Prostate gland (tissue), 2 donors: ENCODE results near the gene ECEL1. TPM values are rescaled to one million over a fixed set of nuclear protein-coding genes. Genes with fewer than 3 reads are reported as not detected.

Experiments used
- DNase-seq: peaks from one replicate; pipeline ENCODE4 v3.0.0-alpha.2; 2019; ENCODE audit warnings: low spot score
- H3K27ac ChIP-seq, 2 donors: fragments of 200-600 bp; sonication (generic); 2 replicates each; pipeline ENCODE4 v1.5.1; 2017 to 2019
- H3K27me3 ChIP-seq: fragments of 200-600 bp; sonication (generic); replicated peaks from 2 replicates; pipeline ENCODE4 v1.5.1; 2019; ENCODE audit not compliant: insufficient read depth
- H3K36me3 ChIP-seq, 2 donors: fragments of 200-600 bp; sonication (generic); 1 replicate in 1 of 2; 2 replicates in 1 of 2; pipeline versions ENCODE4 v1.5.1 to v1.8.1; 2017 to 2019
- H3K4me1 ChIP-seq: fragments of 200-600 bp; sonication (generic); replicated peaks from 2 replicates; pipeline ENCODE4 v1.5.1; 2019
- H3K4me3 ChIP-seq, 2 donors: fragments of 200-600 bp; sonication (generic); 2 replicates each; pipeline ENCODE4 v1.5.1; 2017 to 2019
- H3K9me3 ChIP-seq: fragments of 200-600 bp; sonication (generic); 2 replicates; pipeline ENCODE4 v1.5.1; 2017
- CTCF ChIP-seq, 4 experiments: fragments of 200-600 bp in 2 of 4; fragments of 450-650 bp in 2 of 4; sonication (generic) in 2 of 4; IDR thresholded peaks; 1 replicate in 3 of 4; 2 replicates in 1 of 4; pipeline ENCODE4 v1.5.1; 2016 to 2019; ENCODE audit warnings: antibody characterized with exemption in 4 of 4, mild to moderate bottlenecking in 2 of 4, moderate library complexity in 2 of 4
- POLR2A ChIP-seq: fragments of 450-650 bp; IDR thresholded peaks from one replicate; pipeline ENCODE4 v1.6.1; 2016; ENCODE audit warnings: antibody characterized with exemption, mild to moderate bottlenecking
- POLR2AphosphoS5 ChIP-seq: sonication (generic); formaldehyde crosslinking; IDR thresholded peaks from one replicate; pipeline ENCODE4 v1.6.1; 2017; ENCODE audit warnings: antibody characterized with exemption
- WGBS: methylation state at CpG from one replicate; pipeline ENCODE4 v1.1.5; 2018; 5-methylcytosine and 5-hydroxymethylcytosine counted together
- intact Hi-C: fragments of 100-400 bp; cut with DNase I; formaldehyde crosslinking; loops from one replicate; pipeline ENCODE4 v1.14.2; 2022
- total RNA-seq, 2 donors: library from RNA; depleted of rRNA; stranded (reverse); fragments of >200 nt; gene quantifications; one replicate each; pipeline ENCODE4 v1.1.0, GENCODE V29; 2016

Gene ECEL1
- total RNA-seq, 2 donors from 2014 or later = 0.82 to 15.3 TPM

DNA sequence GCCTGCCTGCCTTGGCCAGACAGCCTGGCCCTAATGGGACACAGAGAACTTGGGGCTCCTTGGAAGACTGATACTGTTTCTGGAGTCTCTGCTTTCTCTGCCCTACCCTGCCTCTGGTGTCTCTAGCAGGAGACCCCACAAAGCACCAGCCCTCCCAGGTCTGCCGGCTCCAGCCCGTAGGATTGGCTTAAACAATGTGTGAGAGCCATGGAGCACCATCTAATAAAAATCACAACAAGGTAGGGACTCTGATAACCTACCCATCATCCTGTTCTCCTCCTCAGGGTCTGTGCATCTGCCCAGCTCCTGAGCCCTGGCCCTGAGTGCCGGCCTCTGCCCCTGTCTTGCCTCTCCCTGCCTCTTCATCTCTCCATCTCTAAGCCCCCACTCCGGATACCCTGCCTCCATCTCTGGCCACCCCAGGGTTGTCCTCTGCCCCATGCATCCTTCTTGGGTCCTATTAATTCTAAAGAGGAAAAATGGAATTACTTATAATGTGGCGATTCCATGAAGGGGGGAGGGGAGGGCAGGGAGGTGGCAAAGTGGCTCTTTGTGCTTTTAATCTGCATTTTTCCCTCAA is 1.2 kb upstream of the ECEL1 start:
- H3K4me3 ChIP-seq = no peak overlapping the region
- TF ChIP-seq CTCF (IDR thresholded peaks at IDR 0.05) = no peak
- no peak for TF ChIP-seq POLR2AphosphoS5
- TF ChIP-seq POLR2A = no peak
- H3K27me3 ChIP-seq = peaks cover 28% of the 10 kb centered on the region
- H3K27ac ChIP-seq = no peak overlapping the region
- DNase-seq = no peak
- intact Hi-C loops = no loop called here
- 92% methylated on average over 5 of the region's 5 CpGs for WGBS
- no peaks in the 10 kb centered on the region for H3K36me3 ChIP-seq
- no peaks in the 10 kb centered on the region for H3K9me3 ChIP-seq
- peaks cover 5% of the 10 kb centered on the region for H3K4me1 ChIP-seq

GRCh38 chr2:232488097-232488711 is 570 bp upstream of the ECEL1 start:
- peaks cover 30% of the 10 kb centered on the region for H3K27me3 ChIP-seq
- H3K9me3 ChIP-seq = no peaks in the 10 kb centered on the region
- no peaks in the 10 kb centered on the region for H3K36me3 ChIP-seq
- WGBS = 61% methylated on average over 16 of the region's 16 CpGs
- no peak overlapping the region for H3K4me3 ChIP-seq
- no peak for TF ChIP-seq POLR2AphosphoS5
- no peak for TF ChIP-seq POLR2A
- TF ChIP-seq CTCF (IDR thresholded peaks at IDR 0.05) = no peak
- DNase-seq = no peak
- H3K27ac ChIP-seq = no peak overlapping the region
- intact Hi-C loops = no loop called here
- H3K4me1 ChIP-seq = peaks cover 5% of the 10 kb centered on the region

DNA sequence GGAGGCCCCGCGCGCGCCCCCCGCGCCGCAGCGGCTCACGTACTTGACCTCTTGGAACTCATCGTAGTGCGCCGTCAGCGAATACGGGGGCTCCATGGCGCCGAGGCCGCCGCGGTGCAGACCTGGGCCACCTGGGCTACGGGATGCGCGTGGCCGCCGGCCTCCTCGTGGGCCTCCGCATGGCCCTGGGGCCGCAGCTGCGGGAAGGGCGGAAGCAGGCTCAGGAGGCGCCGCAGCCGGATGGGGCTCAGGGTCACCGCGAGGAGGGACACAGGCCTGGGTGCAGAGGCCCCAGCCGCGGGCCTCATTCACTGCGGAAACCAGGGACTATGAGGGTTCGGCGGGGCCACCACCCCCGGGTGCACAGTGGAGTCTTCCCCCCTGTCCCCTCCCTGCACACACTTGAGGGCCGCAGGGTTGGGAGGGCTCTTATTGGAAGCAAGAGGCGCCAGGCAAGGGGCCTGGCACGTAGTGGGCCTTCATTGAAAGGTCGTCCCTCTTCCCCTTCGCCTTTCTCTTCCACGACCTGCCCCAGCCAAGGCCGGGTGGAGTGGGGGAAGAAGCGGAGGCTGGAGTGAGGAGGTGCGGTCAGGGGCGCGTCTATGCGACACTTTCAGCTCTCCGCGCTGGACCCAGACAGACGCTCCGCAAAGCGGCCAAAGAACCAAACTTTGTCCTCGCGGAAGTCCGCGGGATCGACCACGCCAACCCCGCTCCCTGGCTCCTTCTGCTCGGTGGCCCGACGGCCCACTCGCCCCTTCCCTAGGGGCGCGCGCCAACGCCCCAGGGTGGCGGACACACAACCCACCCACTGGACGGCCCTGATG is 863 bp downstream of the ECEL1 start:
- no peak for TF ChIP-seq CTCF (IDR thresholded peaks at IDR 0.05)
- no peak for TF ChIP-seq POLR2A
- TF ChIP-seq POLR2AphosphoS5 = no peak
- Histone ChIP-seq H3K27me3 (peaks cover 31% of the 10 kb centered on the region), H3K27ac (no peak overlapping the region), H3K4me1 (peaks cover 5% of the 10 kb centered on the region), H3K4me3 (peak overlapping the region; percentile 4 to 24), H3K36me3 (no peaks in the 10 kb centered on the region), H3K9me3 (no peaks in the 10 kb centered on the region)
- 4% methylated on average over 43 of the region's 74 CpGs for WGBS
- intact Hi-C loops = no loop called here
- no peak for DNase-seq

DNA sequence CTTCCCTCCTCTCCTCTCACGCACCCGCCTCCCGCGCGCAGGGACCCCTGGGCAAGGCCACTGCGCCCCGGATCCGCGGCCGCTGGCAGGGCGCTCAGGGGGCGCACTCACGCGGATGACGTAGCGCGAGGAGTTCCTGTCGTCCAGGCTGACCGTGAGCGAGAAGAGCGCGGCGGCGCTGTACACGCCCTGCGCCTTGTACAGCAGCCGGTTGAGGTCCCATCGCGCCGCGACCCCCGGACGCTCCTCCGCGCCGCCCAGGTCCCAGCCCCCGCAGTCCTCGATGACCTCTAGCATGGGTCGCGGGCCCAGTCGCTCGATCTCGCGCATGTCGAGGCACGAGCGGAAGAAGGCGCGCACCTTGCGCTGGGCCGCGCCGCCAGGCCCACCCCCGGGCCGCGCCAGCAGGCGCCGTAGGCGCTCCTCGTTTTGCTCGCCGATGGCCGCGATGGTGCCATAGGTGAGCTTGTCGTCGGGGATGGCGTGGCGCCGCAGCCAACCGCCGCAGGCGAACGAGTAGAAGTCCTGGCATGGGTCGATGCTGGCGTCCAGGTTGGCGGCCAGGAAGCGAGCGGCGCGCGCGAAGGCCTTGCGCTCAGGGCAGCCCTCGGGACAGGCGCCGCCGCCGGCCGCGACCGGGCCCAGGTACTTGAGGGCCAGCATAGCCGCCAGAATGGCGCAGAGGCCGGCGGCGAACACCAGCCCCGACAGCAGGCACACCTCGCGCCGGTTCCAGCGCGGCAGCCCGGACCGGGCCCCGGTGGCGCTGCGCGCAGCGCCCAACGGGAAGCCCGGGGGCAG is 1.7 kb downstream of the ECEL1 start:
- H3K27me3 ChIP-seq = peaks cover 31% of the 10 kb centered on the region
- WGBS = under 1% methylated on average over 30 of the region's 111 CpGs
- TF ChIP-seq POLR2A = no peak
- TF ChIP-seq POLR2AphosphoS5 = no peak
- no peak for TF ChIP-seq CTCF (IDR thresholded peaks at IDR 0.05)
- peaks cover 5% of the 10 kb centered on the region for H3K4me1 ChIP-seq
- no peaks in the 10 kb centered on the region for H3K36me3 ChIP-seq
- intact Hi-C loops = no loop called here
- H3K27ac ChIP-seq = no peak overlapping the region
- H3K9me3 ChIP-seq = no peaks in the 10 kb centered on the region
- H3K4me3 ChIP-seq = no peak overlapping the region
- DNase-seq = no peak
